Stimulated activated CD4-positive, alpha-beta T cell treated with anti-CD3 and anti-CD28 coated beads, Interleukin-1b, Interleukin-23, amount 100 ng/mL, for 48 hours (primary cell): ENCODE data around the gene OR52I1.
A peak's percentile ranks its signal among the peaks of the same experiment; 100 is the strongest.

Source experiments
- DNase-seq: peaks from one replicate; pipeline ENCODE4 v3.0.0-alpha.2; 2020

OR52I1 gene

GRCh38 chr11:4615856-4616444 is 22.1 kb downstream of the OR52I1 start:
- DNase-seq = no peak

DNA sequence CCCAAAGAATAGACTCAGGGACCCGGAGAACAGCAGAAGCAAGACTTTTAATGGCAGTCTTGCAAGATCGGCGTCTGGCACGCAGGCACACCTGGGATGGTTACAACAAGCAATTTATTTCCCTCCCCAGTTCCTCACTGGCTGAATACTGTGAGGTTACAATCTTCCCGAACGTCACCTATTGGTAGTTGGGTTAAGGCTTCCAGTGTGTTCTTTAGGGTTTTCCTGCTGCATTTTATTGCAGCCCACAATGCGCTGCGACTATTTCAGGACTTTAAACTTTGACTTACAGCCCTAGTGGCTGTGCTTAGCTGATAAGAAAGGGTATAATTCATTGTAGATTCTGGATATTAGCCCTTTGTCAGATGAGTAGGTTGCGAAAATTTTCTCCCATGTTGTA is 25.7 kb downstream of the OR52I1 start:
- no peak for DNase-seq

DNA sequence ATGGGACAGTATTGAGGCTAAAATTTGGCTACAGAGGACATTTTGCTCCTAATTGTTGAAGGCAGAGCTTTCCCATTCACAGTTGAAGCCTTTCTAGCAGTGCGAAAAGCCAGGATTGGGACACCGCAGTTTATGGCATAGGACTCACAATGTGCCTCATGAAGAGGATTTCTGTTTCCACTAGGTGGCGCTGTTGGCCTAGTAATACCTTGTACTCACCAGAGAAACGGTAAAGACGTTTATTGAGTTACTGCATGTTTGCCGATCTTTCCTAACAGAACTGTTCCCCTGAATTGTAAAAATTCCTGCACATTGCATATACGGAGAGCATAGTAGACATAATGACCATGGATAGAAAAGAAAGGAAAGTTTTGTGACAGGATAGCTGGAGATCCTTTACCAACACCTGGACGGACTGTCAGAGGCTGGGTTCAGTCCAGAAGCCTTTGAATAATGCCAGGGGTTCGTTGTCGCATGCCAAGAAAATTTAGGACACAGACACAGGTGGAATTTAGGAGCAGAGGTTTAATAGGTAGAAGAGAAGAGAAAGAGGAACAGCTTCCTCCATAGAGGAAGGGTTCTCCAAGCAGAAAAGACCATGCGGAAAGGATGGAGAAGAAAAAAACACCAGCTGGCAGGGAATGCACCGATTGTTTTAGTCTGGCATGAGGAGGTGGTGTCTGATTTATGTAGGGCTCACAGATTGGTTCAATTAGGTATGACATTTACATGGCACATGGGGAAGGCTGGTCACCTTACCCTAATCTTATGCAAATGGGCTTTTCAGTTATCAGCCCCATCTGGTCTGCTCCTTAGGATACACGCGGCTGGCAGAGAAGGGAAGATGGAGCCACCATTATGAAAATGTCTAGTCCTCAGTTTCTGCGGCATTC is 32.6 kb downstream of the OR52I1 start:
- peak; percentile 62 for DNase-seq

DNA sequence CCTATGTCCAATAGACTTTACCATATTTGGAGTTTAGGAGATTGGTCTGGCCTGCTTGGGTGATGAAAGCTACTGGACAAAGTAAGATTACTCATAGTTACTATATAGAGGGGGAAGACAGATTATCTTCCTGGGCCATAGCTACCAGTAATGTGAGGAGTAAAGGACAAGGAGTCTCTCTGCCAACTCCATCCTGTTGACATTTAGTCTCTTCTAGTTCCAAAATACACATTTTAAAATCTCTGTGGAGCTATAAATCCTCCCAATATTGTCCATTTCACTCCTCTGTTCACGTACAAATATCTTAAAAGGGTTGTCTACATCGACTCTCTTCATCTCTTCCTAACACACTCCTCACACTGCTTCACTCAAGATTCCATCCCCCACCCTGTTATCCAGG is 42.3 kb downstream of the OR52I1 start:
- DNase-seq = no peak

- DNase-seq = peak; percentile 71
These were observed 43.3 kb downstream of the OR52I1 start, which contains the start of gene OR51D1 for GRCh38 chr11:4636962-4637661. Gene OR51D1 (plus strand): TSS chr11:4637477. CDS start chr11:4639791, 2,314 bp downstream.

DNA sequence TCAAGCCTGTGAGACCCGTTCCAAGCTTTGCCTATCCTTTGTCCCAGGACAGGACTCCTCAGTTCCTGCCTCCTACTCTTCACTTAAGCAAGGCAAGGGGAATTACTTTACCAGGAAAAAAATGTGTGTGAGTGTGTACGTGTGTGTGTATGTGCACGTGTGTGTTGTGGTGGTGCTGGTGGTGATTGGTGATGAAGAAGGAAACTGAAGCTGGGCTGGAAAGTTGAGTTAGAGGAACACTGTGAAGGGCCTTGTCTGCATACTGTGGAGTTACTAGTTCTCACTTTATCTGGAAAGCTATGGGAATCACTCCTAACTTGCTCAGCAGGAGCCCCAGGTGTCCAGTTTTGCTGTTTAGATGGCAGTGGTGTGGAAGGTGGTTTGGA is 43.8 kb downstream of the OR52I1 start:
- no peak for DNase-seq

DNA sequence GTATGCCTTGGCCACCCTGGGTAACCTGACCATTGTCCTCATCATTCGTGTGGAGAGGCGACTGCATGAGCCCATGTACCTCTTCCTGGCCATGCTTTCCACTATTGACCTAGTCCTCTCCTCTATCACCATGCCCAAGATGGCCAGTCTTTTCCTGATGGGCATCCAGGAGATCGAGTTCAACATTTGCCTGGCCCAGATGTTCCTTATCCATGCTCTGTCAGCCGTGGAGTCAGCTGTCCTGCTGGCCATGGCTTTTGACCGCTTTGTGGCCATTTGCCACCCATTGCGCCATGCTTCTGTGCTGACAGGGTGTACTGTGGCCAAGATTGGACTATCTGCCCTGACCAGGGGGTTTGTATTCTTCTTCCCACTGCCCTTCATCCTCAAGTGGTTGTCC is 46.1 kb downstream of the OR52I1 start:
- DNase-seq = no peak

- no peak for DNase-seq
These were observed 47.7 kb downstream of the OR52I1 start for GRCh38 chr11:4641501-4641900.

- no peak for DNase-seq
These were observed 48.2 kb downstream of the OR52I1 start for GRCh38 chr11:4642043-4642442.

DNA sequence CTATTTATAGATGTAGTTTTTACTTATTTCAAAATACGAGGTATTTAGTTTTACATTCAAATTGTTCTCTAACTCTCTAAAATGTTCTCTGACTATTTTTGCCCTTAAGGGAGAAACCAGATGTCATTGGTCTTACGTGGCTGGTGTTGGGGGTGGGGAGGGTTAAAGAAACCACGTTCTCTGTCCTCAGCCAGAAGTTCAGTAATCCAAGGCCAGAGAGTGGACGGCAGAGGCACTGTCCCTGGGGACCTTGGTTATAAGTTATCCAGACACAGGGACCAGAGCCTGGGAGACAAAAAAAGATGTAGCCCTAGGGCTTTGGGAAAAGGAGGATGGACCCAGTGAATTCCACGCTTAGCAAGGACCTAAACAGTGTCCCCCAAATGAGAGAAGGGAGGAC is 49.2 kb downstream of the OR52I1 start:
- no peak for DNase-seq

DNA sequence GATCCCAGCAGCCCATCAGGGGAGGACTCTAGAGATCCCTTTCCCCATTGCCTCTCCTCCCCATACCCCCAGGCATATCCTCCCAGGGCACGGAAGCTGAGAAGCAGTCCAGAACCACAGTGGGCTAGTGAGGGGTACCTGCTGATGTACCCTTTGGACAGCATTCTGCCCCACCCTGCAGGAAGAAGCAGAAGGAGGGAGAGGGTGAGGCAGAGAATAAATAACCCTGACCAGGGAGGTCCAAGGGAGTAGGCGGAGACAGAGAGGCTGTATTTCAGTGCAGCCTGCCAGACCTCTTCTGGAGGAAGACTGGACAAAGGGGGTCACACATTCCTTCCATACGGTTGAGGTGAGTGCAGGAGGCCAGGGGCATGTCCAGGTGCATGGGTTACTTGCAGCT is 49.8 kb downstream of the OR52I1 start, which contains the start of gene OR51E1:
TSS of gene OR51E1 (plus strand) at position 301 of the 400 bp plus-strand sequence. CDS start 8,545 bp downstream, outside the sequence.
- DNase-seq = no peak

DNA sequence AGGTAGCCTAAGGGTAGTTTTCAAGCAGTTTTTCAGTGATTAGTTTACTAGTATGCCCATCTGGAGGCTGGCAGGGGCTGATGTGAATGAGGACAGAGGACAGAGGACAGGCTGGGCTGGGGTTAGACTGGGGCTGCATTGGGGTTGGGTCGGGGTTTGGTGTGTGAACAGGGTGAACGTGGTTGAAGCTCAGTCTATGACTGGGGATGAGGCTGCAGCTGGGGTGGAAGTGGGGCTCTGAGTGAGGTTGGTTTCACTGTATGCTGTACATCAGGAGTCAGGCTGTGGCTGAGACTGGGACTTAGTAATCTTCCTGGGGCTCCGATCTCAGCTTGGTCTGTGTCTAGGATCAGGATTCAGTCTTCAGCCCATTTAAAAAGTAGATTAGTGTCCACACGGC is 50.4 kb downstream of the OR52I1 start:
- DNase-seq = no peak
